Measurements from ENCODE around the gene CCT8L2. TPM values are rescaled to one million over a fixed set of nuclear protein-coding genes. Genes with fewer than 3 reads are reported as not detected.
A peak's percentile ranks its signal among the peaks of the same experiment; 100 is the strongest.
"Not testable (repeated sequence)": the region's sequence is repeated elsewhere in the genome, so short reads cannot be mapped to it uniquely, and the experiment has no call there.

CCT8L2 gene
- total RNA-seq, 4 donors from 2014 or later: not detected

GRCh38 chr22:16601437-16602223 lies 9.0 kb upstream of the CCT8L2 start:
- Histone ChIP-seq H3K4me3 (peak overlapping the region; percentile 53 to 65 (median 60)), H3K4me1 (peaks cover 0 to 16% (median 6%) of the 10 kb centered on the region in 4 donors), H3K27ac (replicated peaks in 1 of 4) (peak overlapping the region; percentile 79 to 90 (median 83)), H3K27me3 (peaks cover 0 to 52% (median 4%) of the 10 kb centered on the region in 4 donors), H3K9me3 (no peaks in the 10 kb centered on the region), H3K36me3 (no peaks in the 10 kb centered on the region)
- intact Hi-C loops (cut with DNase I): no loop called here
- TF ChIP-seq POLR2A (IDR thresholded peaks at IDR 0.05; ENCODE audit: low read depth) (no peak), POLR2AphosphoS5 (IDR thresholded peaks at IDR 0.05) (no peak), CTCF (IDR thresholded peaks at IDR 0.05) (no peak), EP300 (IDR thresholded peaks at IDR 0.05) (no peak)
- WGBS: 4% methylated on average over 5 of the region's 100 CpGs
- no peak for DNase-seq (ENCODE audit: extremely low spot score)

- intact Hi-C loops (cut with DNase I): not testable (repeated sequence)
- Histone ChIP-seq H3K27ac (replicated peaks in 1 of 4) (peak overlapping the region; percentile 79 to 90 (median 83)), H3K4me1 (peaks cover 0 to 16% (median 6%) of the 10 kb centered on the region in 4 donors)
Observed at GRCh38 chr22:16600644-16601436, 8.2 kb upstream of the CCT8L2 start.

GRCh38 chr22:16599648-16600047 lies 7.0 kb upstream of the CCT8L2 start:
- H3K9me3 ChIP-seq; H3K27ac ChIP-seq (replicated peaks in 1 of 4); H3K4me3 ChIP-seq; H3K36me3 ChIP-seq; DNase-seq (ENCODE audit: extremely low spot score); intact Hi-C loops (cut with DNase I): not testable (repeated sequence)
- 28% methylated on average over 4 of the region's 4 CpGs for WGBS
- Histone ChIP-seq H3K27me3 (peaks cover 0 to 43% (median 4%) of the 10 kb centered on the region in 4 donors), H3K4me1 (peaks cover 0 to 16% (median 6%) of the 10 kb centered on the region in 4 donors)

More at GRCh38 chr22:16600644-16601436, 8.2 kb upstream of the CCT8L2 start:
- not testable (repeated sequence) for H3K9me3 ChIP-seq; H3K36me3 ChIP-seq; DNase-seq (ENCODE audit: extremely low spot score)
- H3K27me3 ChIP-seq: peaks cover 0 to 45% (median 4%) of the 10 kb centered on the region in 4 donors
- peak overlapping the region; percentile 53 to 65 (median 60) for H3K4me3 ChIP-seq
- 10% methylated on average over 23 of the region's 71 CpGs for WGBS

- H3K4me3 ChIP-seq; DNase-seq (ENCODE audit: extremely low spot score); H3K9me3 ChIP-seq; H3K36me3 ChIP-seq; H3K4me1 ChIP-seq; H3K27ac ChIP-seq (replicated peaks in 1 of 4); intact Hi-C loops (cut with DNase I): not testable (repeated sequence)
- H3K27me3 ChIP-seq: peaks cover 0 to 12% (median 0%) of the 10 kb centered on the region in 4 donors
- 91% methylated on average over 8 of the region's 8 CpGs for WGBS
Observed at GRCh38 chr22:16595251-16595650, 2.6 kb upstream of the CCT8L2 start.

GRCh38 chr22:16594026-16594425 lies 1.4 kb upstream of the CCT8L2 start:
- no peak overlapping the region for H3K27ac ChIP-seq (replicated peaks in 1 of 4)
- no peaks in the 10 kb centered on the region for H3K4me1 ChIP-seq
- no peak for DNase-seq (ENCODE audit: extremely low spot score)
- H3K4me3 ChIP-seq: no peak overlapping the region
- H3K9me3 ChIP-seq: no peaks in the 10 kb centered on the region
- TF ChIP-seq POLR2AphosphoS5 (IDR thresholded peaks at IDR 0.05) (no peak), POLR2A (IDR thresholded peaks at IDR 0.05; ENCODE audit: low read depth) (no peak), EP300 (IDR thresholded peaks at IDR 0.05) (no peak), CTCF (IDR thresholded peaks at IDR 0.05) (no peak)
- peaks cover 0 to 12% (median 0%) of the 10 kb centered on the region in 4 donors for H3K27me3 ChIP-seq
- intact Hi-C loops (cut with DNase I): no loop called here
- no peaks in the 10 kb centered on the region for H3K36me3 ChIP-seq
- 73% methylated on average over 4 of the region's 4 CpGs for WGBS

DNA sequence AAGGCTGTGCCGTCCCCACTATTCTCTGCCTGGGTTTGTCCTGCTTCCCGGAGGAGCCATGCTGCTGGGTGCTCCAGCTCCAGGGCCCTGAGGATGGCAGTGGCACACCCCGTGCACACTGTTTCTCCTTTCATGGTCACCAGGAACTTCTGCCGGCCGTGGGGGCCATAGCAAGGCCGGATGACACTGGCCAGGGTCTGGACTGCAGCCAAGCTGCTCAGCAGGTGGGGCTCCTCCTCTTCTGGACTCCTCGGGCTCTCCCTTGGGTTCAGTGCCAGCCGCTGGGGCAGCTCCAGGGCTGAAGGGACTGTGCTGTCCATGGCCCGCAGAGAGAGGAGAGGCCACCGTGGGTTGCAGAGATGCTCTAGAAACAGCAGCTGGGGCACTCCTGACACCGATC lies 379 bp downstream of the CCT8L2 start:
- H3K36me3 ChIP-seq; H3K4me3 ChIP-seq; DNase-seq (ENCODE audit: extremely low spot score); intact Hi-C loops (cut with DNase I); H3K9me3 ChIP-seq; H3K4me1 ChIP-seq; H3K27ac ChIP-seq (replicated peaks in 1 of 4); H3K27me3 ChIP-seq: not testable (repeated sequence)
- 88% methylated on average over 3 of the region's 11 CpGs for WGBS

- H3K36me3 ChIP-seq; H3K27me3 ChIP-seq; H3K4me1 ChIP-seq; DNase-seq (ENCODE audit: extremely low spot score); intact Hi-C loops (cut with DNase I); H3K9me3 ChIP-seq; H3K4me3 ChIP-seq; H3K27ac ChIP-seq (replicated peaks in 1 of 4): not testable (repeated sequence)
- 82% methylated on average over 4 of the region's 4 CpGs for WGBS
Observed at GRCh38 chr22:16591136-16591535, 1.5 kb downstream of the CCT8L2 start.

All from esophagus muscularis mucosa (tissue), 4 donors.